Neural cell (in vitro differentiated cells): ENCODE measurements around the gene CSNK1G3.

Experiments
- CTCF ChIP-seq: fragments of 450-650 bp; IDR thresholded peaks from 2 replicates; pipeline ENCODE4 v1.5.1; 2014; ENCODE audit warnings: antibody characterized with exemption, mild to moderate bottlenecking, moderate library complexity; ENCODE audit not compliant: poor library complexity, severe bottlenecking
- EP300 ChIP-seq: fragments of 450-650 bp; conservative IDR thresholded peaks from 2 replicates; pipeline ENCODE4 v1.6.1; 2014; ENCODE audit warnings: antibody characterized with exemption, mild to moderate bottlenecking, moderate library complexity; ENCODE audit not compliant: poor library complexity, severe bottlenecking
- EZH2 ChIP-seq: fragments of 200-600, 300-800 bp; shearing (Covaris generic), sonication (generic); IDR thresholded peaks from 2 replicates; pipeline ENCODE4 v1.6.1; 2014; ENCODE audit warnings: antibody characterized with exemption, low read length, borderline replicate concordance, mild to moderate bottlenecking; ENCODE audit not compliant: insufficient read depth, poor library complexity, severe bottlenecking
- POLR2AphosphoS5 ChIP-seq: IDR thresholded peaks from 2 replicates; pipeline ENCODE4 v1.6.1; 2012
- RAD21 ChIP-seq: fragments of 450-650 bp; conservative IDR thresholded peaks from 2 replicates; pipeline ENCODE4 v1.6.1; 2014; ENCODE audit warnings: antibody characterized with exemption, mild to moderate bottlenecking, moderate library complexity
- TAF1 ChIP-seq: IDR thresholded peaks from 2 replicates; pipeline ENCODE4 v1.6.1; 2012; ENCODE audit warnings: low read depth
- TF ChIP-seq, protein P1 (sequence below): IDR thresholded peaks from 2 replicates; pipeline ENCODE4 v1.6.1; 2012; ENCODE audit warnings: borderline replicate concordance

- TF ChIP-seq CTCF (no peak), POLR2AphosphoS5 (no peak), EZH2 (no peak), RAD21 (no peak), EP300 (no peak), TAF1 (no peak)
- TF ChIP-seq, protein P1, sequence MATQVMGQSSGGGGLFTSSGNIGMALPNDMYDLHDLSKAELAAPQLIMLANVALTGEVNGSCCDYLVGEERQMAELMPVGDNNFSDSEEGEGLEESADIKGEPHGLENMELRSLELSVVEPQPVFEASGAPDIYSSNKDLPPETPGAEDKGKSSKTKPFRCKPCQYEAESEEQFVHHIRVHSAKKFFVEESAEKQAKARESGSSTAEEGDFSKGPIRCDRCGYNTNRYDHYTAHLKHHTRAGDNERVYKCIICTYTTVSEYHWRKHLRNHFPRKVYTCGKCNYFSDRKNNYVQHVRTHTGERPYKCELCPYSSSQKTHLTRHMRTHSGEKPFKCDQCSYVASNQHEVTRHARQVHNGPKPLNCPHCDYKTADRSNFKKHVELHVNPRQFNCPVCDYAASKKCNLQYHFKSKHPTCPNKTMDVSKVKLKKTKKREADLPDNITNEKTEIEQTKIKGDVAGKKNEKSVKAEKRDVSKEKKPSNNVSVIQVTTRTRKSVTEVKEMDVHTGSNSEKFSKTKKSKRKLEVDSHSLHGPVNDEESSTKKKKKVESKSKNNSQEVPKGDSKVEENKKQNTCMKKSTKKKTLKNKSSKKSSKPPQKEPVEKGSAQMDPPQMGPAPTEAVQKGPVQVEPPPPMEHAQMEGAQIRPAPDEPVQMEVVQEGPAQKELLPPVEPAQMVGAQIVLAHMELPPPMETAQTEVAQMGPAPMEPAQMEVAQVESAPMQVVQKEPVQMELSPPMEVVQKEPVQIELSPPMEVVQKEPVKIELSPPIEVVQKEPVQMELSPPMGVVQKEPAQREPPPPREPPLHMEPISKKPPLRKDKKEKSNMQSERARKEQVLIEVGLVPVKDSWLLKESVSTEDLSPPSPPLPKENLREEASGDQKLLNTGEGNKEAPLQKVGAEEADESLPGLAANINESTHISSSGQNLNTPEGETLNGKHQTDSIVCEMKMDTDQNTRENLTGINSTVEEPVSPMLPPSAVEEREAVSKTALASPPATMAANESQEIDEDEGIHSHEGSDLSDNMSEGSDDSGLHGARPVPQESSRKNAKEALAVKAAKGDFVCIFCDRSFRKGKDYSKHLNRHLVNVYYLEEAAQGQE = no peak
These were observed 87.2 kb downstream of the CSNK1G3 start for GRCh38 chr5:123599171-123599570.
